H1 (cell line): ENCODE data around the gene TMEM30A. TPM values are rescaled to one million over a fixed set of nuclear protein-coding genes. Genes with fewer than 3 reads are reported as not detected.

Experiments
- CTCF ChIA-PET: fragments of 300-600 bp; sonication (Branson Sonifier 250); formaldehyde crosslinking; loops from one replicate; lab custom pipeline; 2021; ENCODE audit not compliant: partially characterized antibody; lab: Charles Lee
- POLR2A ChIA-PET: fragments of 300-600 bp; sonication (Branson Sonifier 250); formaldehyde crosslinking; loops from one replicate; lab custom pipeline; 2021; ENCODE audit warnings: inconsistent platforms; ENCODE audit not compliant: partially characterized antibody; lab: Charles Lee
- DNase-seq, 2 experiments: peaks; one replicate each; pipeline versions ENCODE4 v3.0.0 to v3.0.0-alpha.2; 2010 to 2022; ENCODE audit warnings: low spot score in 2 of 2, low read depth in 1 of 2, mixed read lengths in 1 of 2
- FAIRE-seq: peaks from 2 replicates; lab custom pipeline; 2011; peaks lifted over from hg19 to GRCh38; lab: Jason Lieb, UNC
- H2AFZ ChIP-seq: 2 replicates; pipeline ENCODE4 v1.8.1; 2012; ENCODE audit warnings: low read length, inconsistent platforms
- H2AK5ac ChIP-seq: 2 replicates; pipeline ENCODE4 v1.6.1; 2013; ENCODE audit warnings: low read depth, low read length
- H2BK120ac ChIP-seq: replicated peaks from 2 replicates; pipeline ENCODE3; 2013; ENCODE audit warnings: low read depth, low read length, inconsistent platforms
- H2BK12ac ChIP-seq: 2 replicates; pipeline ENCODE4 v1.6.1; 2013; ENCODE audit warnings: low read depth, low read length
- H2BK15ac ChIP-seq: 2 replicates; pipeline ENCODE4 v1.6.1; 2013; ENCODE audit warnings: low read length
- H2BK20ac ChIP-seq: 2 replicates; pipeline ENCODE4 v1.6.1; 2013; ENCODE audit warnings: low read length
- H2BK5ac ChIP-seq: 2 replicates; pipeline ENCODE4 v1.6.1; 2013; ENCODE audit warnings: low read depth, low read length
- H3K14ac ChIP-seq: 2 replicates; pipeline ENCODE4 v1.6.1; 2013; ENCODE audit warnings: inconsistent platforms; ENCODE audit not compliant: insufficient read length
- H3K18ac ChIP-seq: 2 replicates; pipeline ENCODE4 v1.6.1; 2013; ENCODE audit warnings: low read length; ENCODE audit errors: extremely low read depth
- H3K23ac ChIP-seq: 2 replicates; pipeline ENCODE4 v1.6.1; 2013; ENCODE audit warnings: inconsistent platforms; ENCODE audit not compliant: insufficient read length
- H3K23me2 ChIP-seq: 2 replicates; pipeline ENCODE4 v1.6.1; 2013; ENCODE audit warnings: low read depth, low read length
- H3K27ac ChIP-seq: 2 replicates; pipeline ENCODE4 v1.6.1; 2011; ENCODE audit warnings: low read depth, low read length, inconsistent platforms
- H3K27me3 ChIP-seq, 4 experiments: replicated peaks in 1 of 4; 1 replicate in 1 of 4; 2 replicates in 3 of 4; pipeline versions ENCODE4 v1.6.1 to v1.8.1; 2011 to 2013; ENCODE audit warnings: low read length in 3 of 4, mild to moderate bottlenecking in 3 of 4, inconsistent platforms in 2 of 4, mixed read lengths in 2 of 4, moderate library complexity in 1 of 4; ENCODE audit not compliant: control insufficient read depth in 3 of 4, insufficient read depth in 3 of 4; ENCODE audit errors: extremely low read depth in 1 of 4
- H3K36me3 ChIP-seq, 4 experiments: 2 replicates each; pipeline versions ENCODE4 v1.6.1 to v1.8.1; 2011 to 2013; ENCODE audit warnings: mild to moderate bottlenecking in 4 of 4, low read length in 3 of 4, moderate library complexity in 2 of 4, control low read depth in 1 of 4, inconsistent platforms in 1 of 4; ENCODE audit not compliant: insufficient read depth in 4 of 4, control insufficient read depth in 2 of 4
- H3K4ac ChIP-seq: replicated peaks from 2 replicates; pipeline ENCODE3; 2013; ENCODE audit warnings: low read length, low read depth, mixed read lengths, inconsistent platforms; ENCODE audit not compliant: insufficient read length
- H3K4me1 ChIP-seq, 4 experiments: replicated peaks in 1 of 4; 1 replicate in 1 of 4; 2 replicates in 3 of 4; pipeline versions ENCODE4 v1.6.1 to v1.8.1; 2011 to 2013; ENCODE audit warnings: low read length in 3 of 4, inconsistent platforms in 2 of 4, mixed read lengths in 1 of 4; ENCODE audit not compliant: insufficient read depth in 4 of 4, control insufficient read depth in 3 of 4
- H3K4me2 ChIP-seq, 2 experiments: 2 replicates each; pipeline versions ENCODE4 v1.6.1 to v1.8.1; 2011 to 2013; ENCODE audit warnings: low read depth in 2 of 2, low read length in 2 of 2, control low read depth in 1 of 2, inconsistent platforms in 1 of 2, mild to moderate bottlenecking in 1 of 2; ENCODE audit not compliant: insufficient read depth in 1 of 2
- H3K4me3 ChIP-seq, 4 experiments: fragments of 200-600, 300-600 bp in 1 of 4; sonication (generic), shearing (Covaris generic), sonication (Bioruptor Twin) in 1 of 4; 2 replicates each; pipeline versions ENCODE4 v1.5.1 to v1.8.1; 2011 to 2016; ENCODE audit warnings: low read length in 4 of 4, low read depth in 3 of 4, control low read depth in 2 of 4, inconsistent platforms in 2 of 4, mild to moderate bottlenecking in 2 of 4, mixed read lengths in 1 of 4, moderate library complexity in 1 of 4; ENCODE audit not compliant: insufficient read depth in 2 of 4; ENCODE audit errors: extremely low read depth in 1 of 4
- H3K56ac ChIP-seq: replicated peaks from 2 replicates; pipeline ENCODE3; 2013; ENCODE audit warnings: low read depth, mild to moderate bottlenecking, mixed read lengths, low read length, inconsistent platforms; ENCODE audit not compliant: insufficient read length
- H3K79me1 ChIP-seq: 2 replicates; pipeline ENCODE4 v1.6.1; 2013; ENCODE audit warnings: low read depth, low read length, control low read depth
- H3K79me2 ChIP-seq, 2 experiments: 2 replicates each; pipeline versions ENCODE4 v1.6.1 to v1.8.1; 2012 to 2013; ENCODE audit warnings: low read length in 2 of 2, mild to moderate bottlenecking in 2 of 2, inconsistent platforms in 1 of 2; ENCODE audit not compliant: insufficient read depth in 2 of 2, control insufficient read depth in 1 of 2
- H3K9ac ChIP-seq, 4 experiments: replicated peaks in 1 of 4; 1 replicate in 1 of 4; 2 replicates in 3 of 4; pipeline versions ENCODE4 v1.6.1 to v1.8.1; 2011 to 2013; ENCODE audit warnings: low read depth in 3 of 4, low read length in 3 of 4, control low read depth in 2 of 4, mild to moderate bottlenecking in 2 of 4, moderate library complexity in 2 of 4, inconsistent platforms in 1 of 4; ENCODE audit errors: extremely low read depth in 1 of 4
- H3K9me3 ChIP-seq, 2 experiments: 2 replicates each; pipeline versions ENCODE4 v1.6.1 to v1.8.1; 2012 to 2013; ENCODE audit warnings: mild to moderate bottlenecking in 2 of 2, moderate library complexity in 2 of 2, control low read depth in 1 of 2, inconsistent platforms in 1 of 2, low read depth in 1 of 2, low read length in 1 of 2, mixed read lengths in 1 of 2; ENCODE audit not compliant: insufficient read depth in 2 of 2
- H4K20me1 ChIP-seq, 2 experiments: replicated peaks in 1 of 2; 2 replicates each; pipeline versions ENCODE3 to v1.8.1; 2011 to 2013; ENCODE audit warnings: inconsistent platforms in 2 of 2, low read length in 2 of 2, mild to moderate bottlenecking in 1 of 2; ENCODE audit not compliant: insufficient read depth in 2 of 2, control insufficient read depth in 1 of 2
- H4K5ac ChIP-seq: 2 replicates; pipeline ENCODE4 v1.6.1; 2013; ENCODE audit warnings: low read length, low read depth, mixed read lengths, inconsistent platforms; ENCODE audit not compliant: insufficient read length
- H4K8ac ChIP-seq: 2 replicates; pipeline ENCODE4 v1.8.0; 2013; ENCODE audit warnings: mild to moderate bottlenecking, moderate library complexity, low read length, inconsistent platforms; ENCODE audit not compliant: insufficient read depth; ENCODE audit errors: extremely low read depth
- H4K91ac ChIP-seq: replicated peaks from 2 replicates; pipeline ENCODE3; 2013; ENCODE audit warnings: low read length, mixed read lengths, inconsistent platforms; ENCODE audit not compliant: insufficient read length
- HDAC2 ChIP-seq, 2 experiments: fragments of 300-600 bp in 1 of 2; sonication (generic) in 1 of 2; IDR thresholded peaks; 2 replicates each; pipeline ENCODE4 v1.6.1; 2011 to 2012; ENCODE audit warnings: low read depth in 2 of 2, low read length in 2 of 2, mild to moderate bottlenecking in 2 of 2, moderate library complexity in 2 of 2, borderline replicate concordance in 1 of 2, inconsistent platforms in 1 of 2
- JUN ChIP-seq: IDR thresholded peaks from 2 replicates; pipeline ENCODE4 v1.6.1; 2011; ENCODE audit warnings: low read depth, mild to moderate bottlenecking, improper control_type of control experiment, low read length
- JUND ChIP-seq: IDR thresholded peaks from 2 replicates; pipeline ENCODE4 v1.6.1; 2011; ENCODE audit warnings: mild to moderate bottlenecking, improper control_type of control experiment, low read length
- NRF1 ChIP-seq: IDR thresholded peaks from 2 replicates; pipeline ENCODE4 v1.6.1; 2011; ENCODE audit warnings: mild to moderate bottlenecking, low read depth, low read length, improper control_type of control experiment
- RBBP5 ChIP-seq: IDR thresholded peaks from 2 replicates; pipeline ENCODE4 v1.7.1; 2012; ENCODE audit warnings: low read depth, mild to moderate bottlenecking, inconsistent platforms, low read length, moderate library complexity, borderline replicate concordance
- SIN3A ChIP-seq, 2 experiments: IDR thresholded peaks in 1 of 2; conservative IDR thresholded peaks in 1 of 2; 2 replicates each; pipeline ENCODE4 v1.6.1; 2011 to 2012; ENCODE audit warnings: low read length in 2 of 2, improper control_type of control experiment in 1 of 2, low read depth in 1 of 2, mild to moderate bottlenecking in 1 of 2
- SP1 ChIP-seq: IDR thresholded peaks from 2 replicates; pipeline ENCODE4 v1.6.1; 2011; ENCODE audit warnings: low read depth, low read length
- WGBS, 2 experiments: shearing (Covaris generic) in 1 of 2; methylation state at CpG; one replicate each; pipeline versions ENCODE4 v1.1.6 to v1.1.7; 2013 to 2015; ENCODE audit warnings: low lambda C conversion rate in 2 of 2, mixed read lengths in 2 of 2, inconsistent platforms in 1 of 2, low coverage in 1 of 2, missing lambda C conversion rate in 1 of 2; ENCODE audit not compliant: insufficient replicate concordance in 2 of 2, insufficient coverage in 1 of 2, insufficient read length in 1 of 2; ENCODE audit errors: extremely low coverage in 1 of 2, missing lambda C conversion rate in 1 of 2; 5-methylcytosine and 5-hydroxymethylcytosine counted together
- polyA plus RNA-seq, 7 experiments: library from polyadenylated mRNA; depleted of rRNA in 3 of 7; stranded (reverse) in 5 of 7; unstranded in 2 of 7; fragments of >200 nt in 5 of 7; fragments of 200-250 nt in 2 of 7; gene quantifications; 1 replicate in 5 of 7; 2 replicates in 1 of 7; 4 replicates in 1 of 7; pipeline versions ENCODE4 v1.2.1 to v1.2.3, GENCODE V29; 2011 to 2013; ENCODE audit warnings: missing spikeins in 2 of 7, mixed read lengths in 2 of 7
- total RNA-seq: library from RNA; stranded (reverse); fragmentation: NEBNext Ultra II Directional; extraction: Animal tissue kit (Norgen Biotek cat#: 25700); gene quantifications from 2 replicates; pipeline ENCODE4 v1.2.1, GENCODE V29; 2021
- TF ChIP-seq, protein P1 (sequence below), 3 experiments: IDR thresholded peaks; 1 replicate in 2 of 3; 2 replicates in 1 of 3; pipeline versions ENCODE4 v1.5.1 to v1.6.1; 2011; ENCODE audit warnings: low read length in 3 of 3, mild to moderate bottlenecking in 3 of 3, inconsistent platforms in 2 of 3, low read depth in 1 of 3, moderate library complexity in 1 of 3; ENCODE audit not compliant: insufficient read depth in 1 of 3; ENCODE audit errors: control extremely low read depth in 1 of 3

The TMEM30A gene
- total and polyA plus RNA-seq, 2 of the 8 experiments (the other 6 are each of a cell fraction or from before 2014, with no cell fraction given), result 10.5 to 71.0 TPM

GRCh38 chr6:75204217-75204958, 80.2 kb downstream of the TMEM30A start:
- WGBS, 2 experiments, result 4% methylated on average over 35 of the region's 35 CpGs; no CpG with 5 or more reads in 1 of the 2 experiments
- H3K18ac ChIP-seq, result no peak overlapping the region
- no peaks in the 10 kb centered on the region for H3K9me3 ChIP-seq
- H3K4me2 ChIP-seq, result peak overlapping the region; percentile 97 to 99
- no peak overlapping the region for H2BK12ac ChIP-seq
- DNase-seq (peak in 1 of 2 experiments; percentile 75), FAIRE-seq (peak; percentile 96)
- no peak overlapping the region for H4K91ac ChIP-seq
- H3K23ac ChIP-seq, result no peak overlapping the region
- peaks cover 0 to 2% of the 10 kb centered on the region in 2 experiments for H4K20me1 ChIP-seq
- CTCF ChIA-PET, result interaction anchor here (0.5 to 11.0 kb wide), 40 partner anchors 10 to 1465 kb away, joined by 3 to 104 read pairs (median 4); no protein-coding TSS in a partner anchor
- no peak overlapping the region for H2AK5ac ChIP-seq
- H3K79me1 ChIP-seq, result no peaks in the 10 kb centered on the region
- no peak overlapping the region for H4K5ac ChIP-seq
- no peak overlapping the region for H2BK20ac ChIP-seq
- H2AFZ ChIP-seq, result 0 out of 2 replicates have a peak overlapping the region, but pooled peaks have one; percentile 94
- no peak overlapping the region for H2BK5ac ChIP-seq
- POLR2A ChIA-PET, result interaction anchor here (0.8 to 0.9 kb wide), 2 partner anchors 31 to 324 kb away, joined by 3 read pairs; no protein-coding TSS in a partner anchor
- no peaks in the 10 kb centered on the region for H3K36me3 ChIP-seq
- no peak overlapping the region for H3K56ac ChIP-seq
- H3K27ac ChIP-seq, result no peak overlapping the region
- H3K9ac ChIP-seq, result no peak overlapping the region; a peak in 1 of 7 replicates
- no peak overlapping the region for H2BK120ac ChIP-seq
- no peak overlapping the region for H3K4ac ChIP-seq
- peaks cover 40 to 80% (median 72%) of the 10 kb centered on the region in 4 experiments for H3K27me3 ChIP-seq
- H4K8ac ChIP-seq, result no peak overlapping the region
- H2BK15ac ChIP-seq, result no peak overlapping the region
- no peaks in the 10 kb centered on the region for H3K79me2 ChIP-seq
- H3K4me3 ChIP-seq, result peak overlapping the region; percentile 55 to 77 (median 66)
- H3K4me1 ChIP-seq, result peaks cover 0 to 29% (median 9%) of the 10 kb centered on the region in 4 experiments; a peak in 4 of 7 replicates
- no peak overlapping the region for H3K14ac ChIP-seq
- peaks cover 45% of the 10 kb centered on the region for H3K23me2 ChIP-seq
- TF ChIP-seq JUN (0 out of 2 replicates have a peak, but pooled peaks have one; percentile 42), JUND (peak; percentile 80), HDAC2 (IDR thresholded peaks at IDR 0.05; ENCODE audit: borderline replicate concordance in 1 of 2, low read depth in 2 of 2, low read length in 2 of 2) (no peak), NRF1 (no peak), RBBP5 (no peak), SIN3A (conservative IDR thresholded peaks at IDR 0.05 in 1 of 2, IDR thresholded peaks at IDR 0.05 in 1 of 2; ENCODE audit: low read depth in 1 of 2, low read length in 2 of 2) (no peak), SP1 (no peak)
- TF ChIP-seq, protein P1, sequence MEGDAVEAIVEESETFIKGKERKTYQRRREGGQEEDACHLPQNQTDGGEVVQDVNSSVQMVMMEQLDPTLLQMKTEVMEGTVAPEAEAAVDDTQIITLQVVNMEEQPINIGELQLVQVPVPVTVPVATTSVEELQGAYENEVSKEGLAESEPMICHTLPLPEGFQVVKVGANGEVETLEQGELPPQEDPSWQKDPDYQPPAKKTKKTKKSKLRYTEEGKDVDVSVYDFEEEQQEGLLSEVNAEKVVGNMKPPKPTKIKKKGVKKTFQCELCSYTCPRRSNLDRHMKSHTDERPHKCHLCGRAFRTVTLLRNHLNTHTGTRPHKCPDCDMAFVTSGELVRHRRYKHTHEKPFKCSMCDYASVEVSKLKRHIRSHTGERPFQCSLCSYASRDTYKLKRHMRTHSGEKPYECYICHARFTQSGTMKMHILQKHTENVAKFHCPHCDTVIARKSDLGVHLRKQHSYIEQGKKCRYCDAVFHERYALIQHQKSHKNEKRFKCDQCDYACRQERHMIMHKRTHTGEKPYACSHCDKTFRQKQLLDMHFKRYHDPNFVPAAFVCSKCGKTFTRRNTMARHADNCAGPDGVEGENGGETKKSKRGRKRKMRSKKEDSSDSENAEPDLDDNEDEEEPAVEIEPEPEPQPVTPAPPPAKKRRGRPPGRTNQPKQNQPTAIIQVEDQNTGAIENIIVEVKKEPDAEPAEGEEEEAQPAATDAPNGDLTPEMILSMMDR (IDR thresholded peaks at IDR 0.05; ENCODE audit: control extremely low read depth in 1 of 3, insufficient read depth in 1 of 3, low read depth in 1 of 3, low read length in 3 of 3), result peak; percentile 71 to 73 (median 72)
